RKO (cell line): ENCODE measurements around the gene CLK4.
A peak's percentile ranks its signal among the peaks of the same experiment; 100 is the strongest.

ENCODE experiments used
- DNase-seq: peaks from one replicate; pipeline ENCODE4 v3.0.0-alpha.2; 2016; ENCODE audit warnings: low spot score

Gene CLK4

DNA sequence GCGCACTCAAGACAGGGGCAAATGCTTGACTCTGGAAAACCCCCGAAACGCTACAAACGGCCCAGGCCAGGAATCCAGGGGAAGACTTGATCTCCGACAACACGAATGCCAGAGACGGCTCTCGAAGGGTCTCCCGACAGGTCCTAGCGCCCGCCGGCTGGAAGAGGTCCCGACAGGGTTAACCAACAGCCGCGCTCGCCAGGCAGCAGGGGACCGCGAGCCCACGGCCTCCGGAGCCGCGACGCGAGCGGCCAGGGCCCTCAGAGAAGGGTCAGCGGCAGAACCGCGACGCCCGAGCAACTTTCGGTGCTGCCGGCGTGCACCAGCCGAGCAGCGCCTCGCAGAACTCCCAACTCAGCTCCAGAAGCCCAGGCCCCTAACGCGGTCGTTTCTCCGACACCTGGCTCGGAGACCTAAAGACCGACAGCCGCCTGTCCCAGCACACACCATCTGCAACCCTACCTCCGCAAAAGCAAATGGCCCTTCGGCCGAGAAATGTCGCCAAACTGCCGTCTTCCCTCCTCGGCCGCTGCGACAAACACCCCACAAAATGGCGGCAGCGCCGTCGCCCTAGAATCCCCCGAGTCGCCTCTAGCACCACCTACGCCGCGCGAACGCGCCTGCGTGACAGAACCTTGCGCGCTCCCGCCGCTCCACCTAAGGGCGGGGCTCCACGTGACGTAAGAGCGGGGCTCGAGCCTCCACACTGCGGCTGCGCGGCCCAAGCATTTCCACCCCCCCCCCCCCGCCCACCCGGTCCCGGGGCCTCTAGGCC, at the start of gene CLK4:
CLK4 (minus strand) TSS at position 567 of the 775 bp plus-strand sequence. CDS start 3,634 bp downstream, outside the sequence.
- peak; percentile 94 for DNase-seq

DNA sequence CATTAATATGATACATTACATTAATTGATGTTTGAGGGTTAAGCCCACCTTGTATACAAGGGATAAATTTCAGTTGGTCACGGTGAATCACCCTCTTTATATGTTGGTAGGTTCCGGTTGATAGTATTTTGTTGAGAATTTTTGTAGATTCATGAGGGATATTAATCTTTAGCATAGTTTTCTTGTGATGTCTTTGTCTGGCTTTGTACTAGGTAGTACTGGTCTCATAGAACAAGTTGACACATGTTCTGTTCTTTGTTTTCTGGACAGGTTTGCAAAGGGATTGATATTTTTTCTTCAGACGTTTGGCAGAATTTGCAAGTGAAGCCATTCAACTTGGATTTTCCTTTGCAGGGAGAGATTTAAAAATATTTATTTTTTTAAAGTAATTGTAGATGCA, 49.1 kb upstream of the CLK4 start:
- DNase-seq = no peak

DNA sequence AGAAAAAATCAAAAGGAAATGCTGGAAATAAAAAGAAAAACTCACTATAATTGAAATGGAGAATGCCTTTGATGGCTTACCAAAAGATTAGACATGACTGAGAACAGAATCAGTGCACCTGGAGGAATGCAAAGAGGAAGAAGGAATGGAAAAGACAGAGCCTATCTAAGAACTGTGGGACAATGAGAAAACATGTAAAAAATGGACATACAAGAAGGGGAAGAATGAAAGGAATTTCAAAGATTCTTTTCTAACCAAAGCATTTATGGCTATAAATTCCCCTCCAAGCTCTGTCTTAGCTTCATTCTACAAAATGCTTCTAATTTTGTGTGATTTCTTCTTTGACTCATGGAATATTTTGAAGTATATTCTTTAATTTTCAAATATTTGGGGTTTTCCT, 47.5 kb upstream of the CLK4 start:
- no peak for DNase-seq

DNA sequence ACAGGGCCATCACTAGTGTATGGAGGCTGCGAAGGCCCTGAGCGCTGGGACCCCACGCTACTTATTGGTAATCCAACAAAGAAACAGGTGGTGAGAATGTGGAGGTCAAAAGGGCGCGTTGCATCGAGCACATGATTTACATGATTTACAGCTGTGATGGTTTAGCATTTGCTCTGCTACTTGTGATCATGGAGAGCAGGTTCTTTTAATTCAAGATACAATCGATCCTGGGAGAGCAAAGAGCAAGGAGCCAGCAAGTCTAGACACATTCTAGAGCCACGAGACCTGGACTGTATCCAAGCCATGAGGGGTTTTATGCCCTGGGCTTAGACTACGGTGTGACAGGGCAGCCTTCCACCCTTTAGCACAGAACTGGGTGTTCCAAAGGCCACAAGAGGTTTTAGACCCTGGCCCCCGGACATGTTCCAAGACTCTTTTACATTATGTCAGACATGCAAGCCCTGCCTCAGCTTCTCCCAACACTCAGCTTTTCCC, 47.0 kb upstream of the CLK4 start:
- no peak for DNase-seq

DNA sequence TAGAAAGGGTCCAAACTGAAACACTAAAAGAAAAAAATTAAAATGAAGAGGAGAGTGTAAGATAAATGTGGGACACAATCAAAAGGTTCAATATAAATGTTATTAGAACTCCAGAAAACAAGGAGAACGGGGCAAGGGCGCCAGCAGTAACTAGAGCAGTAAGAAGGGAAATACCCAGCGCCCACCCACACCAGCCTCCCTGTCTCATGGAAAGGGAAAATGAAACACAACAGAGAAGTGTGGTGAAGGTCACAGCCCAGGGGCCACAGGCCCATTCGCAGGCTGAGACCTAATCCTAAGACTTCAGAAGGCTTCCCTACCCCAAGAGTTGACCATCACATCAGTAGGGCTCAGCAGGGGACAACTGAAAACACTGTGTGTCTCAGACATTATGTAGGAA, 45.8 kb upstream of the CLK4 start:
- DNase-seq = no peak

DNA sequence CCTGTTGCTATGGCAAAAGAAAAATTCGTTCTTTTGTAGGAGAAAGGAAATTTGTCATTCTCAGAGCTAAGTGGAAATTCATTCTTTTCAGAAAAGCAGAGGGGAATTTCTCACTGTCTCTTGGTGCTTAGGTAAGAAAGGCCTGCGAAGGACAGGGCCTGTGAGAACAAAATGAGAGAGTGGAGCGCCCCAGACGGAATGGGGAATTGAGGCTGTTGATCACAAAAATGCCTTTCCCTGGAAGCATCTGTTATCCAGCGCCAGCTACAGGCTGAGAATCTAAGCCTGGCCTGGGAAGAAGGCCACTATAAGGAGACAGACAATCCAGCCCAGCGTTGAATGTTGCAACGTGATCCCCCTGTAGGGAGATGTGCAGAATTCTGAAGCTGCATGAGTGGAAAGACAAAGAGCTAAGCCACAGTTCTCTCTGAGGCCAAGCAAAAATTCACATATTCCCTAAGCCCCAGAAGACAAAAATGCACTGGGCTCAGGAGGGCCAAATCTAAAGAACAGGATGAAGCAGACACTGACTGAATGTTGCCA, 44.8 kb upstream of the CLK4 start:
- DNase-seq = no peak

DNA sequence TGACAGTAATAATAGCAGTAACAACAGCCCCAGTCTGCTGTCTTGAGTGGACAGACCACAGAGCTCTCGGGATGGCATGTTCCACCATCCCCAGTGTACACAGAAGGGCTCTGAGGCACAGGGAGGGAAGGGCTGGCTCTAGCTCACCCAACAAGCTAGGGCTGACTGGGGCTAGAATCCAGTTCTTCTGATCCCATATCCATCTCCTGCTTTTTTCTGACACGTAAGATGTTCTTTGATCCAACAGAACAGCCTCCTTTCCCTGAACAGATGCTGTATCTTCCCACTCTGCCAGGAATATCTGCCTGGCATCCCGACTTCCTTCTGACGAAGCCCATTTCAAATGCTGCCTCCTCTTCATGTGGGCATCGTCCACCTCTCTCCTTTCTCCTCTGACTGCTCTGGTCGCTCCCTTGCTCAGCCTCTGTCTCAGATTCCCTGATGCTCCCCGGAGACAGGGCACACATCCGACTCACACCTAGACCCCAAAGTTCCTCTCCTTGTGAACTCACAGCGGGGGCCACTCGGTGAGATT, 43.6 kb upstream of the CLK4 start:
- DNase-seq = no peak

DNA sequence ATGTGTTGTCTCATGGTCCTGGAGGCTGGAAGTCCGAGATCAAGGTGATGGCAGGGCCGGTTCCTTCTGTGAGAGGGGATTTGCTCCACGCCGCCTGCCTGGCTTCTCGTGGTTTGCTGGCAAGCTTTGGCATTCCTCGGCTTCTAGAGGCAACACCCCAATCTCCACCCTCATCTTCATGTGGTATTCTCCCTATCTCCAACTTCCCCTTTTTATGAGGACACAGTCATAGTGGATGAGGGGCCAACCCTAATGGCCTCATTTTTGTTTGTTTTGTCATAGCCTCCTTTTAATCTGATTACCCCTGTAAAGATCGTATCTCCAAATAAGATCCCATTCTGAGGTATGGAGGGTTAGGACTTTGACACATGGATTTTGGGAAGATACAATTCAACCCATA, 41.7 kb upstream of the CLK4 start:
- DNase-seq = no peak

DNA sequence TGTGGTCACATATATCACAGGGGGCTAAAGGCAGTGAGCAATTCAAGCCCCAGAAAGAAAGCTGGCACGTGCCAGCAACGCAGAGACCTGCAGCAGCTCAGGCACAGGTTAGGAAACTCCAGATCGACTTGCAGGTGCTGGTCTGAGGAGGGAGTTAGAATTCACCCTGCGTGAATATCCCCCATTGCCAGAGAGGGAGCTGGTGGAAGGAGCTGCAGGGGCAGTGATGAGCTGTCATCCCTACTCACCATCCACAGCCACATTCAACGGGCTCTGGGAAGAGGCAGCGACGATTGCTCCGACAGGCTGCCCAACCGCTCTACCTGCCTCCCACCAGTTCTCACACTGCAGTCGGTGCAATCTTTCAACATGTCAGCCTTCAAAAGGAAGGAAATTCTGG, 40.8 kb upstream of the CLK4 start:
- DNase-seq = no peak

DNA sequence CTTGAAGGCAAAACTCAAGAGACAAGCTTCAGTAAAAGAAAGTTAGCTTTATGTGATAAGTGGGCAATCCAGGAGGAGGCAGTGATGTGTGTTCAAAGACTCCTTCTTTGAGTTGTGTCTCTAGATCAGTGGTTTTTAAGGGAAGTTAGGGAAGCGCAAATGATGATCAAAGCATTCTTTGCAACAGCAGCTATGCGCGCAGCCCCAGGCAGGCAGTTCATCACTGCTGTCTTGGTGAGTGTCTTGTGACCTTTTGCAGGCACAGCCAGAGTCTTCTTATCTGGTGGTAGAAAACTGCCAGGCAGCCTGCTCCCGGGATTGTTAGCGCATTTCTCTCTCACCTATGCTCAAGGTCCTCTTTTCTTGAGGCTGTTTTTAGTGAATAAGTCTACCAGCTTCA, 40.3 kb upstream of the CLK4 start:
- no peak for DNase-seq

DNA sequence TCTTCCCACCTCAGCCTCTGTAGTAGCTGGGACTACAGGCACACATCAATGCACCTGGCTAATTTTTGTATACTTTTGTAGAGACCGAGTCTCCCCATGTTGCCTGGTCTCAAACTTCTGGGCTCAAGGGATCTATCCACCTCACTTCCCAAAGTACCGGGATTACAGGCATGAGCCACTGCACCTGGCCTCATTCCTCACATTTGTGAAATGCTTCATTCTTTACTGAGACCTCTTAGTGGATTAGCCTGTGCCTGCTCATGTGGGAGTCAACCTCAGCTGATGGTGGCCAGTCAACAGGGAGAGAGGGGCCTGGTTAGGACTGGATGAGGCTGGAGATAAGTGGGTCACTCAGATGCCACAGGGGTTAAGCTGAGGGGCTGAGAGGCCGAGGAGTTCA, 37.3 kb upstream of the CLK4 start:
- DNase-seq = no peak

DNA sequence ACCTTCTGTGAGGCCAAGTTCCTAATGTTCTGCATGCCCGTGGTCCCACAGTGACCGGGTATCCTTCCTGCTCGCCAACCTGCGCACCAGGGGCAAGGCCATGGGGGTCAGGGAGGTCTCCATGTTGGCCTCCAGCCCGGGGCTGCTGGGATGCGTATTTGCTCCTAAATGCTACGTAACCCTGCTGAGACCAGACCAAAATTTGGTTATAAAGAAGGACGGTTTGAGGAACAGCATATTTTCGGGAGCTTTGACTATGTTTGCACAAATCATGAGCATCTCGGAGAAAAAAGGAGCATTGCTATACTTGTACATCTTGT, 35.7 kb upstream of the CLK4 start:
- DNase-seq = no peak

DNA sequence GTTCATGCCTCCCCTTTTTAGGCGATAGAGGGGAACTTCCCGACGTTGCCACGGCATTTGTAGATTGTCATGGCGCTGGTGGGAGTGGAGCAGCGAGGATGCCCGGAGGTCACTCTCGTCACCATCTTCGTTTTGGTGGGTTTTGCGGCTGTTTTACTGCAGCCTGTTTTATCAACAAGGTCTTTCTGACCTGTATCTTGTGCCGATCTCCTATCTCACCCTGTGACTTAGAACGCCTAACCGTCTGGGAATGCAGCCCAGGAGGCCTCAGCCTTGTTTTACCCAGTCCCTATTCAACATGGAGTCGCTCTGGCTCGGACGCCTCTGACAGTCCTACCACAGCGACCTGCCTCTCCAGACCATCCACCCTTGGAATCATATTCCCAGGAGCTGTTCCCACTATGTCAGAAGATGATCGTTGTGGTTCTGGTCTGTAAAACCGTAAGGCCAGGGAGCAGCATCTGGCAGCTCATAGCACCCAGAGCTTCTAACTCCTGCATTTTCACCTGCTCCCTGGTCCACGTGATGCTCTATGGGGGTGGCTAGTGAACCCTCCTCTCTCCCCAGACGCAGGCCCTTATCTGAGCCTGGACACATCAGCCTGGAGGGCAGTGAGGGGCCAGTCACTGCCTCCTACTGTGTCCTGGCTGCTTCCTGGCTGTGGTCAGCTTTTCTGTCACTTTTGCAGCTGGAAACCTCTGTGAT, 35.1 kb upstream of the CLK4 start:
- no peak for DNase-seq

DNA sequence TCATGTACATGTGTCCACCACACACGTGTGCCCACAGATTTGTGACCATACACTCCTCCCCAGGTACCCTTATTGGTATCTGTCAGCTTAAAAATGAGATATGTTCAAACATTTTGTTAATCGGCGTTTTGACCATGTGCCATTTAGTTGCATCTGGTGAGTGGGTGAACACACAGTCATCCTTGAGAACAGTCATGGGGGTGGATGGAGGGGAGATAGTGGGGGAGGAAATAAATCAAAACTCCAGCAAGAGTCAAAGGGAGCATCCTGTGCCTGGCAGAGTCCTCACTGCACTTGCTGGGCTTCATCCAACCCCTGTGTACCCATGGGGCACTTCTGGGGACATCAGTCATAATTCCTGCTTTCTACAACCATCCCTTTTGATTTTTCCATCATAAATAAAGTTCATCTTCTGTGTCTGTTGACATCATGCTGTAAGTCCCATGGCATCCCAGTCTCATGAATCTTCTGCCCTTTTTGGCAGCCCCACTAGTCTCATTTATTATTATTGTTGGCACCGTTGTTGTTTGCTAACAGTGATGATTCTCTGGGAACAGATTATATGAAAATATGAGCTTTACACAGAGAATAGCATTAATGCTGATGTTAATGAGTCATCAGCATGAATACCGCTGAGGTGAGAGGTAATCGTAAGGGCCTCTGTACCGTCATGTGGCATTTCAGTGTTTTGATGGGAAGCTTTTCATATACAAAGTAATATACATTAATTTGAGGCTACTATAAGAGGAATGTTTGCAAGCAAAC, 24.4 kb upstream of the CLK4 start:
- DNase-seq = no peak

DNA sequence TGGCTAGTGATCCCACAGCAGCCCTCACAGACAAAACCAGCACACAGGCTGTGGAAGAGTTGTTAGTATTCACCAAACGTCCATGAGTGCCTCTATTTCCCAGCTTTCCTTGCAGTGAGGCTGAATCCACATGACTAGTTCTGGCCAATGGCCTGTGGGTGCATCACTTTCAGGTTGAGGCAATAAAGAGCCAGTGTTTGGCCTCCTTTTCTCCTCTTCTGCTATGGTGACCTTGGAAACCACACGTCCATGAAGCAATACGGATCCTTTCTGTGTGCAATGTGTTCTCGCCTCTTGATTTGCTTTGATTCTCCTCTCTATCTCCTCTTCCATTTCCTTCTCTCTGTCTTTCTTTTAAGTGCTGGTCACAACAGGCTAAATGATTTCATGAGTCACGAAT, 23.4 kb upstream of the CLK4 start:
- DNase-seq = no peak

DNA sequence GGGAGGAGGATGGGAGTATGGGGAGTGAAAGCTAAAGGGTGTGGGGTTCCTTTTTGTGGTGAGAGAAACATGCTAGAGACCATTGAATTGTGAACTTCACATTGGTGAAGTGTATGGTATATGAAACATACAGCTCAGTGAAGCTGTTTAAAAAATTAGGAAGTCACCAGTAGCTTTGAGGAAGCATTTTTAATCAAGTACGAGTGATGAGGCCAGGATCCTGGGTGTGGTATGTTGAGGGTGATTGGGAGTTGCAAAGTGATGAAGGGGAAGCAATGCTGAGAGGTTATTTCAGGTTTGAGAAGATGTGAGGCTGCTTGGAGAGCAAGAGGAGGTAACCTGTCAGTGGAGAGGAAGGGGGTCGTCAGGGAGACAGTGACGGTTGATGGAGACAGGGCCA, 22.7 kb upstream of the CLK4 start:
- DNase-seq = no peak

DNA sequence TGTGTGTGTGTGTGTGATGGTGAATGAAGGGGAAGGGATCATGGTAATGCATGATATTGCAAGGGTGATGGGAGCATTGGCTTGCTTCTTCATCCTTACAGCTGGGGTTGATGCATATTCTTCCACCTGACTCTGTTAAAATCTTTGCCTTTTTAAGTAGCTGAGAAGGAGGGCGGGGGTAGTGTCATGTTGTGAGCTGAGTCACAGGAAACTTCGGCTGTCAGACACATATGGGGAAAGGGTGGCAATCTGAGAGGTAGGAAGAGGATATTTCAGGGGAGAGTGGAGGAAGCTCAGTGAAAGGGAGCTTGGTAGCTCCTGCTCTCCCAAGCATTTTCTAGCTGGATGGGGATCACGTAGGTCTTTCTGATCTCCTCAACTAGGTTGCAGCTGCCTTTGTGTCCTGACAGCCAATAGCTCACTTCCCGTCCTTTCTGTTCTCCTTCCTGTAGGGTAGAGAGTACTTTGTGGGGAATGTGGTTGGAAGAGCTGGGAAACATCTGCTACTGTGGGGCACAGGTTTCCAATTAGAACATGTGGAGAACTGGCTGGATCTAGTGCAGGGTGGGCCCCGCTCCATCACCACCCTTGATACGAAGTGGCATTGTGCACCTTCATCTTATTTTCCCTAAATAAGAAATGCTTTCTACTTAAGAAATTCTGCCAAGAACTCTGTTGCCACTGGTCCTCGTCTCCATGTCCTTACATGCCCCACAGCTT, 18.1 kb upstream of the CLK4 start:
- DNase-seq = peak; percentile 26

DNA sequence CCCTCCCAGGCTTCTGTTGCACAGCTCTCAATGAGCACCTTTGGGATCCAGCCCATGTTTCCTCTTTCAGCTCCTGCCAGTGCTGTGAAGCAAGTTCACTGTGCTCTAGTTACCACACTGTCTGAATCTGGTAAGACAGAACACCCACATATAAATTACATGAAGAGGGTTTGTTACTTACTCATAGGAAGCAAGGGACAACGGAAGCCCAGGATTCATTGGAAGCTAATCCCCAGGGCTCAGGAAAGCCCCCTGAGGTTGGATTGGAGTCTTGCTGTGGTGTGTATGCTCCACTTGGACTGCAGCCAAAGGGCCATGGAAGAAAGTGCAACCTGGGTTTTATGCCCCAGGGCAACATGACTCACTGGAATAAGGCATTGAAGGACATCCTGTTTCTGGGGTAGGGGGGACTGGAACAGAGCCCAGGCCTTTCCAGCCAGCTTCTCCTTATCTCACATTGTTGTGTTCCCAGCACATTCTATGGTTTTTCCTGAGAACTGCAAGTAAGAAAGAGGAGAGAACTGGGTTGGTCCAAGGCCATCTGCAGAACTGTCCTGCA, 15.6 kb upstream of the CLK4 start:
- no peak for DNase-seq

DNA sequence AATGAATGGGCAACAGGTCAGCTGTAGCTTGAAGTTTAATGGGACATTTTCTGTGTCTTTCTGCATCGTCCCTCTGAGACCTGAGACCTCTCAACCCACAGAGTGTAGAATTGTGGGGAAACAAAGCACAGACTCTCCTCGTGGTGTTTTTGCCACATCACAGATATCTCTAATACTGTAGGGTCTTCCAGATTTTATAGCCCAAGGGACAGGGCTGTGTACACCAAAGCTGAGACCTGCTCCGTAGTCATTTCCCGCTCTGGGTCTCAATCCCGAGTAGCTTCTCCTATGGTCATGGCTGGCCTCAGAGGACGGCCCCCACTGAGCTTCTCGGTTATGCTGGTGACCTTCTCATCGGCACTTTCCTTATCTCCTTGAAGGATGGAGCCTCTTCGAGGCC, 14.9 kb upstream of the CLK4 start:
- no peak for DNase-seq

DNA sequence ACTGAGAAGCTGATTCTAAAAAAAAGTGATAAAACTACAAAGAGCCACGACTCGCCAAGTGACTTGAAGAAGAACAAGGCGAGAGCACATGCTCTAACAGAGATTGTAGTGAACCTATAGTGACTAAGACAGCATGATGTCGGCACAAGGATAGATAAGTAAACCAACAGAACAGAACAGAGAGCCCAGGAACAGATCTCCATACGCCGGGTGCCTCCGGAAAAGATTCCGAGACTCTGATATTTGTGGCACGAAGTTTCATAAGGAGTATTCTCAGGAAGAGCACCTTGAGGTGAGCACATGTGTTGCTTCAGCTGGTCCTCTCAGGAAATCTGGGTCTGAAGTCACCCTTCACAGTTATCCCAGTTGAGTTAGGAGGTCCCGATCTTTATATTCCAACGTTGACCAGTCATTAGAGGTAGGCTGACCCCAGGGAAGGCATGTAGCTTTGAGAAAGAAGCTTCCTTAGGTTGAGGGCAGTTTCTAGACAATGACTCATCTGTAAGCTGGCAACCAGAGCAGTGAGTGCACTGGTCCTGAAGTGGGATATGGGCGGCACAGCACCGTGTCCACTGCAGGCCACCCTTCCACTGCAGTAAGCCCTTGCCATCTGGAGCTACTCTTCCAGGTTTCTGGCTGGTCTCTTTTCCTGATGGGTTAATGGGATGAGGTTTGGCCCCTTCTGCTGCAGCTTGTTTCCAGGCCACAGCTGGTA, 13.6 kb upstream of the CLK4 start:
- no peak for DNase-seq
